Stimulated activated CD8-positive, alpha-beta memory T cell treated with anti-CD3 and anti-CD28 coated beads, Interleukin-4, amount 100 ng/mL, for 48 hours (primary cell): ENCODE measurements around the gene PIK3R3.

Experiments used
- DNase-seq: peaks from one replicate; pipeline ENCODE4 v3.0.0-alpha.2; 2020

Gene PIK3R3

GRCh38 chr1:46153732-46154131 lies 21.3 kb upstream of the PIK3R3 start:
- no peak for DNase-seq

- DNase-seq, result no peak
Observed at GRCh38 chr1:46153228-46153627, 20.8 kb upstream of the PIK3R3 start.

GRCh38 chr1:46152016-46152415 lies 19.6 kb upstream of the PIK3R3 start:
- DNase-seq, result no peak

GRCh38 chr1:46150085-46150484 lies 17.7 kb upstream of the PIK3R3 start:
- DNase-seq, result no peak

- no peak for DNase-seq
Observed at GRCh38 chr1:46148318-46148717, 15.9 kb upstream of the PIK3R3 start.

- no peak for DNase-seq
Observed at GRCh38 chr1:46137916-46138315, 5.5 kb upstream of the PIK3R3 start.

- DNase-seq, result no peak
Observed at GRCh38 chr1:46136711-46137110, 4.3 kb upstream of the PIK3R3 start.

- DNase-seq, result no peak
Observed at GRCh38 chr1:46134660-46135331, 2.4 kb upstream of the PIK3R3 start.

- DNase-seq, result no peak
Observed at GRCh38 chr1:46133781-46134350, 1.4 kb upstream of the PIK3R3 start.

GRCh38 chr1:46133181-46133658 lies 791 bp upstream of the PIK3R3 start:
- DNase-seq, result no peak

GRCh38 chr1:46131712-46132528 lies 509 bp downstream of the PIK3R3 start:
- DNase-seq, result peak; percentile 54

- no peak for DNase-seq
Observed at GRCh38 chr1:46131093-46131492, 1.3 kb downstream of the PIK3R3 start.

GRCh38 chr1:46130606-46131005 lies 1.8 kb downstream of the PIK3R3 start:
- DNase-seq, result no peak

GRCh38 chr1:46130121-46130520 lies 2.3 kb downstream of the PIK3R3 start:
- no peak for DNase-seq

- DNase-seq, result no peak
Observed at GRCh38 chr1:46128344-46128743, 4.1 kb downstream of the PIK3R3 start.

GRCh38 chr1:46118856-46119255 lies 13.6 kb downstream of the PIK3R3 start:
- DNase-seq, result no peak

GRCh38 chr1:46117810-46118494 lies 14.5 kb downstream of the PIK3R3 start:
- DNase-seq, result no peak

GRCh38 chr1:46114925-46115603 lies 17.4 kb downstream of the PIK3R3 start:
- DNase-seq, result no peak

GRCh38 chr1:46113948-46114347 lies 18.5 kb downstream of the PIK3R3 start:
- no peak for DNase-seq

GRCh38 chr1:46112108-46112507 lies 20.3 kb downstream of the PIK3R3 start:
- DNase-seq, result no peak

- no peak for DNase-seq
Observed at GRCh38 chr1:46110521-46110920, 21.9 kb downstream of the PIK3R3 start.

GRCh38 chr1:46102769-46103476 lies 29.5 kb downstream of the PIK3R3 start:
- peak; percentile 26 for DNase-seq
